ENCODE data around the gene VIL1.

GRCh38 chr2:218405086-218405745 is 13.7 kb upstream of the VIL1 start:
- TF ChIP-seq EGR1 (IDR thresholded peaks at IDR 0.05) (no peak), CREB1 (IDR thresholded peaks at IDR 0.05; ENCODE audit: low read depth) (no peak), REST (IDR thresholded peaks at IDR 0.05; ENCODE audit: low read depth) (no peak), CEBPB (IDR thresholded peaks at IDR 0.05) (no peak), YY1 (IDR thresholded peaks at IDR 0.05; ENCODE audit: low read depth) (no peak), RAD21 (IDR thresholded peaks at IDR 0.05; ENCODE audit: low read depth) (no peak), TCF12 (IDR thresholded peaks at IDR 0.05; ENCODE audit: low read depth) (no peak), TAF1 (IDR thresholded peaks at IDR 0.05; ENCODE audit: low read depth) (no peak), EP300 (IDR thresholded peaks at IDR 0.05; ENCODE audit: borderline replicate concordance) (no peak), FOXM1 (IDR thresholded peaks at IDR 0.05; ENCODE audit: borderline replicate concordance, low read depth) (no peak), NFIC (IDR thresholded peaks at IDR 0.05) (no peak)
- TF ChIP-seq, protein P1, sequence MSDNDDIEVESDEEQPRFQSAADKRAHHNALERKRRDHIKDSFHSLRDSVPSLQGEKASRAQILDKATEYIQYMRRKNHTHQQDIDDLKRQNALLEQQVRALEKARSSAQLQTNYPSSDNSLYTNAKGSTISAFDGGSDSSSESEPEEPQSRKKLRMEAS (IDR thresholded peaks at IDR 0.05): no peak

Data from Ishikawa (cell line).